ENCODE results near the gene SEPTIN5.
A peak's percentile ranks its signal among the peaks of the same experiment; 100 is the strongest.

The SEPTIN5 gene

GRCh38 chr22:19756288-19757128 lies 42.2 kb downstream of the SEPTIN5 start:
- Histone ChIP-seq H3K9me3 (ENCODE audit: control insufficient read depth, insufficient read depth, low read length) (no peaks in the 10 kb centered on the region), H3K4me1 (ENCODE audit: insufficient read depth, low read length) (no peaks in the 10 kb centered on the region; the same call in 1 of the 2 replicates), H3K36me3 (ENCODE audit: insufficient read depth, low read length) (no peaks in the 10 kb centered on the region), H3K9ac (ENCODE audit: low read depth, low read length) (peak overlapping the region; percentile 35; the same call in 1 of the 2 replicates)

GRCh38 chr22:19757140-19757984 lies 43.1 kb downstream of the SEPTIN5 start:
- Histone ChIP-seq H3K4me1 (ENCODE audit: insufficient read depth, low read length) (no peaks in the 10 kb centered on the region; the same call in 1 of the 2 replicates), H3K9ac (ENCODE audit: low read depth, low read length) (no peak overlapping the region), H3K9me3 (ENCODE audit: control insufficient read depth, insufficient read depth, low read length) (no peaks in the 10 kb centered on the region), H3K36me3 (ENCODE audit: insufficient read depth, low read length) (no peaks in the 10 kb centered on the region)

- no peak overlapping the region for H3K9ac ChIP-seq (ENCODE audit: low read depth, low read length)
- no peaks in the 10 kb centered on the region for H3K36me3 ChIP-seq (ENCODE audit: insufficient read depth, low read length)
- H3K4me1 ChIP-seq (ENCODE audit: insufficient read depth, low read length): no peaks in the 10 kb centered on the region; the same call in 1 of the 2 replicates
- no peaks in the 10 kb centered on the region for H3K9me3 ChIP-seq (ENCODE audit: control insufficient read depth, insufficient read depth, low read length)
Measured at GRCh38 chr22:19757985-19758895, 43.9 kb downstream of the SEPTIN5 start.

GRCh38 chr22:19758896-19759426 lies 44.7 kb downstream of the SEPTIN5 start:
- H3K4me1 ChIP-seq (ENCODE audit: insufficient read depth, low read length): no peaks in the 10 kb centered on the region; the same call in 1 of the 2 replicates
- H3K9ac ChIP-seq (ENCODE audit: low read depth, low read length): peak overlapping the region; percentile 13; the same call in 1 of the 2 replicates
- H3K9me3 ChIP-seq (ENCODE audit: control insufficient read depth, insufficient read depth, low read length): no peaks in the 10 kb centered on the region
- H3K36me3 ChIP-seq (ENCODE audit: insufficient read depth, low read length): no peaks in the 10 kb centered on the region

- Histone ChIP-seq H3K4me1 (ENCODE audit: insufficient read depth, low read length) (peaks cover 1% of the 10 kb centered on the region; the same call in 1 of the 2 replicates), H3K9ac (ENCODE audit: low read depth, low read length) (peak overlapping the region; percentile 13; the same call in 1 of the 2 replicates), H3K36me3 (ENCODE audit: insufficient read depth, low read length) (no peaks in the 10 kb centered on the region), H3K9me3 (ENCODE audit: control insufficient read depth, insufficient read depth, low read length) (no peaks in the 10 kb centered on the region)
Measured at GRCh38 chr22:19759427-19760057, 45.2 kb downstream of the SEPTIN5 start.

GRCh38 chr22:19760058-19760950 lies 46.0 kb downstream of the SEPTIN5 start, which contains the start of gene TBX1:
TSS of gene TBX1 (plus strand) at chr22:19760778. CDS start at chr22:19760844, 66 bp downstream.
- H3K36me3 ChIP-seq (ENCODE audit: insufficient read depth, low read length): no peaks in the 10 kb centered on the region
- no peaks in the 10 kb centered on the region for H3K9me3 ChIP-seq (ENCODE audit: control insufficient read depth, insufficient read depth, low read length)
- peaks cover 7% of the 10 kb centered on the region for H3K4me1 ChIP-seq (ENCODE audit: insufficient read depth, low read length)
- H3K9ac ChIP-seq (ENCODE audit: low read depth, low read length): peak within 1 kb of the TSS; percentile 30; the same call in 1 of the 2 replicates

GRCh38 chr22:19760951-19761724 lies 46.8 kb downstream of the SEPTIN5 start:
- Histone ChIP-seq H3K36me3 (ENCODE audit: insufficient read depth, low read length) (no peaks in the 10 kb centered on the region), H3K9me3 (ENCODE audit: control insufficient read depth, insufficient read depth, low read length) (no peaks in the 10 kb centered on the region), H3K4me1 (ENCODE audit: insufficient read depth, low read length) (peaks cover 7% of the 10 kb centered on the region), H3K9ac (ENCODE audit: low read depth, low read length) (peak overlapping the region; percentile 30; the same call in 1 of the 2 replicates)

- H3K4me1 ChIP-seq (ENCODE audit: insufficient read depth, low read length): peaks cover 7% of the 10 kb centered on the region
- H3K9ac ChIP-seq (ENCODE audit: low read depth, low read length): peak overlapping the region; percentile 30; the same call in 1 of the 2 replicates
Measured at GRCh38 chr22:19761725-19762567, 47.6 kb downstream of the SEPTIN5 start.

GRCh38 chr22:19762568-19763457 lies 48.5 kb downstream of the SEPTIN5 start:
- no peak overlapping the region for H3K9ac ChIP-seq (ENCODE audit: low read depth, low read length)
- H3K4me1 ChIP-seq (ENCODE audit: insufficient read depth, low read length): peaks cover 8% of the 10 kb centered on the region
- H3K9me3 ChIP-seq (ENCODE audit: control insufficient read depth, insufficient read depth, low read length): no peaks in the 10 kb centered on the region
- no peaks in the 10 kb centered on the region for H3K36me3 ChIP-seq (ENCODE audit: insufficient read depth, low read length)

More at GRCh38 chr22:19761725-19762567, 47.6 kb downstream of the SEPTIN5 start:
- Histone ChIP-seq H3K36me3 (ENCODE audit: insufficient read depth, low read length) (no peaks in the 10 kb centered on the region), H3K9me3 (ENCODE audit: control insufficient read depth, insufficient read depth, low read length) (no peaks in the 10 kb centered on the region)

- Histone ChIP-seq H3K9me3 (ENCODE audit: control insufficient read depth, insufficient read depth, low read length) (no peaks in the 10 kb centered on the region), H3K9ac (ENCODE audit: low read depth, low read length) (no peak overlapping the region), H3K36me3 (ENCODE audit: insufficient read depth, low read length) (no peaks in the 10 kb centered on the region), H3K4me1 (ENCODE audit: insufficient read depth, low read length) (peaks cover 11% of the 10 kb centered on the region)
Measured at GRCh38 chr22:19763458-19764298, 49.4 kb downstream of the SEPTIN5 start.

All from ES-I3 (cell line).